PFSK-1 (cell line): ENCODE data around the gene HPCAL4.

Experiments used
- FOXP2 ChIP-seq: optimal IDR thresholded peaks from 2 replicates; pipeline ENCODE3; 2011; ENCODE audit warnings: borderline replicate concordance, control low read depth, inconsistent platforms; ENCODE audit not compliant: insufficient read depth; ENCODE audit errors: extremely low read length, extremely low read depth
- POLR2AphosphoS5 ChIP-seq: IDR thresholded peaks from 2 replicates; pipeline ENCODE4 v1.6.1; 2012; ENCODE audit warnings: low read depth, mild to moderate bottlenecking, control low read depth, low read length, moderate library complexity
- REST ChIP-seq, 2 experiments: IDR thresholded peaks; 2 replicates each; pipeline versions ENCODE4 v1.6.1 to v1.8.0; 2011 to 2012; ENCODE audit warnings: low read depth in 2 of 2, low read length in 2 of 2, control low read depth in 1 of 2, inconsistent platforms in 1 of 2, mild to moderate bottlenecking in 1 of 2, moderate library complexity in 1 of 2; ENCODE audit not compliant: insufficient read depth in 1 of 2
- SIN3A ChIP-seq: IDR thresholded peaks from 2 replicates; pipeline ENCODE4 v1.6.1; 2012; ENCODE audit warnings: mild to moderate bottlenecking, low read length, moderate library complexity, borderline replicate concordance; ENCODE audit not compliant: insufficient read depth
- TAF1 ChIP-seq: IDR thresholded peaks from 2 replicates; pipeline ENCODE4 v1.6.1; 2012; ENCODE audit warnings: low read length, control low read depth, borderline replicate concordance; ENCODE audit not compliant: insufficient read depth

The HPCAL4 gene

GRCh38 chr1:39696448-39696847, 5.2 kb upstream of the HPCAL4 start:
- TF ChIP-seq TAF1: no peak
- no peak for TF ChIP-seq SIN3A
- TF ChIP-seq REST (IDR thresholded peaks at IDR 0.05; ENCODE audit: insufficient read depth in 1 of 2, low read depth in 2 of 2, low read length in 2 of 2): no peak
- no peak for TF ChIP-seq POLR2AphosphoS5
- TF ChIP-seq FOXP2: no peak

- TF ChIP-seq TAF1: no peak
- no peak for TF ChIP-seq REST (IDR thresholded peaks at IDR 0.05; ENCODE audit: insufficient read depth in 1 of 2, low read depth in 2 of 2, low read length in 2 of 2)
- TF ChIP-seq SIN3A: no peak
- no peak for TF ChIP-seq FOXP2
- TF ChIP-seq POLR2AphosphoS5: no peak
These were observed 3.8 kb upstream of the HPCAL4 start for GRCh38 chr1:39695016-39695415.

GRCh38 chr1:39694026-39694425, 2.8 kb upstream of the HPCAL4 start:
- TF ChIP-seq FOXP2 (no peak), SIN3A (no peak), REST (IDR thresholded peaks at IDR 0.05; ENCODE audit: insufficient read depth in 1 of 2, low read depth in 2 of 2, low read length in 2 of 2) (no peak), POLR2AphosphoS5 (no peak), TAF1 (no peak)

- TF ChIP-seq SIN3A (no peak), TAF1 (no peak), FOXP2 (no peak), REST (IDR thresholded peaks at IDR 0.05; ENCODE audit: insufficient read depth in 1 of 2, low read depth in 2 of 2, low read length in 2 of 2) (no peak), POLR2AphosphoS5 (no peak)
These were observed 1.2 kb upstream of the HPCAL4 start for GRCh38 chr1:39692152-39693074.
